Ectodermal cell (in vitro differentiated cells): ENCODE data around the gene SSC5D.

Experiments used
- H3K27ac ChIP-seq: 2 replicates; pipeline ENCODE4 v1.7.0; 2013; ENCODE audit warnings: mild to moderate bottlenecking, low read depth, low read length; ENCODE audit not compliant: insufficient read depth, poor library complexity, severe bottlenecking
- H3K27me3 ChIP-seq: 2 replicates; pipeline ENCODE4 v1.7.0; 2013; ENCODE audit warnings: mild to moderate bottlenecking, low read length; ENCODE audit not compliant: insufficient read depth, control insufficient read depth, poor library complexity, severe bottlenecking
- H3K36me3 ChIP-seq: one replicate; pipeline ENCODE4 v1.7.0; 2013; ENCODE audit warnings: low read length; ENCODE audit not compliant: control insufficient read depth, insufficient read depth
- H3K4me1 ChIP-seq: one replicate; pipeline ENCODE4 v1.7.0; 2013; ENCODE audit warnings: low read length; ENCODE audit not compliant: control insufficient read depth, insufficient read depth
- H3K4me3 ChIP-seq: 2 replicates; pipeline ENCODE4 v1.7.0; 2013; ENCODE audit warnings: low read depth, low read length, control low read depth; ENCODE audit not compliant: insufficient read depth
- H3K9me3 ChIP-seq: 2 replicates; pipeline ENCODE4 v1.7.0; 2013; ENCODE audit warnings: mild to moderate bottlenecking, low read length, moderate library complexity; ENCODE audit not compliant: control insufficient read depth
- WGBS, 2 experiments: methylation state at CpG; one replicate each; pipeline ENCODE4 v1.1.7; 2013; ENCODE audit warnings: missing lambda C conversion rate in 2 of 2; 5-methylcytosine and 5-hydroxymethylcytosine counted together

The SSC5D gene

GRCh38 chr19:55482156-55482961 is 5.9 kb upstream of the SSC5D start:
- peaks cover 6% of the 10 kb centered on the region for H3K36me3 ChIP-seq
- no peaks in the 10 kb centered on the region for H3K9me3 ChIP-seq
- 95 to 96% methylated on average over 83 of the region's 83 CpGs for WGBS, 2 experiments
- no peak overlapping the region for H3K27ac ChIP-seq
- peaks cover 16% of the 10 kb centered on the region for H3K4me1 ChIP-seq
- H3K27me3 ChIP-seq = no peaks in the 10 kb centered on the region
- H3K4me3 ChIP-seq = no peak overlapping the region

- H3K27me3 ChIP-seq = no peaks in the 10 kb centered on the region
- H3K9me3 ChIP-seq = no peaks in the 10 kb centered on the region
- H3K27ac ChIP-seq = no peak overlapping the region
- no peak overlapping the region for H3K4me3 ChIP-seq
- peaks cover 6% of the 10 kb centered on the region for H3K36me3 ChIP-seq
- 94 to 95% methylated on average over 47 of the region's 47 CpGs for WGBS, 2 experiments
- H3K4me1 ChIP-seq = peaks cover 23% of the 10 kb centered on the region
Measured at GRCh38 chr19:55482967-55483705, 5.1 kb upstream of the SSC5D start.

DNA sequence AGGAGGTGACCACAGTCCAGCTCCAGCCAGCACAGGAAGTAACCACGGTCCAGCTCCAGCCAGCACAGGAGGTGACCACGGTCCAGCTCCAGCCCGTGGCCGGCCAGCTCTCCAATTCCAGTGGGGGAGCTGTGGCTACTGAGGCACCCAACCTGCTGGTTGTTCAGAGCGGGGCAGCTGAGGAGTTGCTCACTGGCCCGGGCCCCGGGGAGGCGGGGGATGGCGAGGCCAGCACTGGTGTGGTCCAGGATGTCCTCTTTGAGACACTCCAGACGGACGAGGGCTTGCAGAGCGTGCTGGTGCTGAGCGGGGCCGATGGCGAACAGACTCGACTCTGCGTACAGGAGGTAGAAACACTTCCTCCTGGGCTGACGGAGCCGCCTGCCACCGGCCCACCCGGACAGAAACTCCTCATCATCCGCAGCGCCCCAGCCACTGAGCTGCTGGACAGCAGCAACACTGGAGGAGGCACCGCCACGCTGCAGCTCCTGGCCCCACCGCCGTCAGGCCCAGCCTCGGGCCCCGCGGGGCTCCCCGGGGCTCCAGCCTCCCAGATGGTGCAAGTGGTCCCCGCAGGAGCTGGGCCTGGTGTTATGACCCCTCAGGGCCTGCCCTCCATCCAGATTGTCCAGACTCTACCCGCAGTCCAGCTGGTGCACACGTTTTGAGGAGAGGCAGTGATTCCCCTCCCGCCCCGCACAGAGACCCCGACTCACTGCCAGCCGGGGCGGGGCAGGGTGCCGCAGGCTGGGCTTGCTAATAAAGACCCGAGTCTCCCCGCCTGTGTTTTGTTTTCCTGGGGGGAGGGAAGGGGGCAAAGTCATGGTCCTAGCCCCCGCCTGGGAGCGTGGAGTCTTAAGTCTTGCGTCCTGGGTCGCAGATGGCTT is 4.3 kb upstream of the SSC5D start:
- H3K36me3 ChIP-seq = peaks cover 6% of the 10 kb centered on the region
- no peaks in the 10 kb centered on the region for H3K9me3 ChIP-seq
- H3K4me3 ChIP-seq = peak overlapping the region; percentile 81
- WGBS, 2 experiments = 83 to 84% methylated on average over 46 of the region's 46 CpGs
- H3K27ac ChIP-seq = peak overlapping the region; percentile 77
- H3K27me3 ChIP-seq = no peaks in the 10 kb centered on the region
- peaks cover 28% of the 10 kb centered on the region for H3K4me1 ChIP-seq

- peaks cover 6% of the 10 kb centered on the region for H3K36me3 ChIP-seq
- peaks cover 35% of the 10 kb centered on the region for H3K4me1 ChIP-seq
- H3K27me3 ChIP-seq = no peaks in the 10 kb centered on the region
- peak within 1 kb of the TSS; percentile 77 for H3K27ac ChIP-seq
- 2% methylated on average over 78 of the region's 78 CpGs for WGBS, 2 experiments
- peak within 1 kb of the TSS; percentile 81 for H3K4me3 ChIP-seq
- no peaks in the 10 kb centered on the region for H3K9me3 ChIP-seq
Measured at GRCh38 chr19:55484593-55485438, 3.4 kb upstream of the SSC5D start, which contains the start of gene NAT14. Gene NAT14, plus strand, starts transcription at chr19:55485188. Its CDS starts 521 bp downstream, at chr19:55485709.

- WGBS, 2 experiments = 10 to 11% methylated on average over 18 of the region's 18 CpGs
- no peaks in the 10 kb centered on the region for H3K9me3 ChIP-seq
- H3K36me3 ChIP-seq = peaks cover 6% of the 10 kb centered on the region
- H3K27me3 ChIP-seq = no peaks in the 10 kb centered on the region
- peak overlapping the region; percentile 81 for H3K4me3 ChIP-seq
- H3K27ac ChIP-seq = peak overlapping the region; percentile 50
- H3K4me1 ChIP-seq = peaks cover 35% of the 10 kb centered on the region
Measured at GRCh38 chr19:55485439-55486011, 2.7 kb upstream of the SSC5D start.

GRCh38 chr19:55486043-55486970 is 1.9 kb upstream of the SSC5D start:
- Histone ChIP-seq H3K27me3 (no peaks in the 10 kb centered on the region), H3K4me3 (no peak overlapping the region), H3K27ac (no peak overlapping the region), H3K4me1 (peaks cover 35% of the 10 kb centered on the region), H3K36me3 (peaks cover 6% of the 10 kb centered on the region), H3K9me3 (no peaks in the 10 kb centered on the region)
- WGBS, 2 experiments = 85% methylated on average over 53 of the region's 53 CpGs

DNA sequence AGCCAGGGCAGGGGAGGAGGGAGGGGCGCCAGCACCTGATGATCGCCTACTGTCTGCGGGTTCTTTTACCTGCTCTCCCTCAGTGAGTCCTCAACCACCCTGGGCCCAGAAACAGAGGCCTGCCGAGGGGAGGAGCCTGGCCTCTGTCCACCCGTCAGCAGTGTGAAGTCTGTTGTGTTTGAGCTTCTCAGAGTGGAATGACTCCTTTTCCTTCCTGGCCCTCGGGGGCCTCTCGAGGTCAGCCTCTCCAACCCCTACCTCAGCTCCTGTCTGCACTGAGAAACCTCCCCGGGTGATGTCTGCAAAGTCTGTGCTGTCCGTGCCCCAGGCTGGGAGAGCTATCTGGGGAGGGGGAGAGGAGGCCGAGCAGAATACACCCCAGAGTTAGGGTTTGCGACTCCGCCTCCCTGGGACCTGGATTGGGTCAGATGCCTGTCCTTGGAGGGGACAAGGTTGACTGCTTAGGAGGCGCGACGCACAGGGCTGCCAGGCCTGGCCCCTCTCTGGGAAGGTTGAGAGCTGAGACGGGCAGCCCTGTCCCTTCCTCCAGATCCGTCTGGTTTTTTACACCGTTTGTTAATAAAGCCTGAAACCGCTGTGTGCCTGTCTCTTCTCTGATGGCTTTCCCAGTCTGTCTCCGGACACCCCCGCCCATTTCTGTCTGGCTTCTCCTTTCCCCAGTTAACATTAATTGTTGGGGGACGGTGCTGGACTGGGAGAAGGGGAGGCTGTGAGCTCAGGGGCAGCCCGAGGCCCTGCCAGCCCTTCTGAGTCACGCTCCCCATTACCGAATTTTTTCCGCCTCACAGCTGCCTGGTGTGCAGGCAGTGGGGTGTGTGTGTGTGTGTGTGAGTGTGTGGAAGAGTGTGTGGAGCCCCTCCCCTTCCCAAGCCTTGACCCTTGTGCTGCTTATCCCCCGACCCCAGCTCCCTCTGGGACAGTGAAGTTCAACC is 989 bp upstream of the SSC5D start:
- peak overlapping the region; percentile 40 for H3K27ac ChIP-seq
- H3K4me1 ChIP-seq = peaks cover 35% of the 10 kb centered on the region
- H3K4me3 ChIP-seq = peak overlapping the region; percentile 0
- H3K36me3 ChIP-seq = peaks cover 6% of the 10 kb centered on the region
- WGBS, 2 experiments = 40 to 46% methylated on average over 27 of the region's 27 CpGs
- H3K9me3 ChIP-seq = no peaks in the 10 kb centered on the region
- no peaks in the 10 kb centered on the region for H3K27me3 ChIP-seq
